ENCODE data around the gene PGGHG. TPM values are rescaled to one million over a fixed set of nuclear protein-coding genes. Genes with fewer than 3 reads are reported as not detected.
A peak's percentile ranks its signal among the peaks of the same experiment; 100 is the strongest.
"Not testable (repeated sequence)": the region's sequence is repeated elsewhere in the genome, so short reads cannot be mapped to it uniquely, and the experiment has no call there.

Gene PGGHG
- total RNA-seq, 1 experiment from 2014 or later, result 8.5 TPM

- Histone ChIP-seq H3K36me3 (no peaks in the 10 kb centered on the region), H3K27me3 (no peaks in the 10 kb centered on the region), H3K4me3 (no peak overlapping the region), H3K9me3 (replicated peaks) (no peaks in the 10 kb centered on the region), H3K4me1 (peaks cover 16% of the 10 kb centered on the region), H3K27ac (no peak overlapping the region)
- no peak for DNase-seq
Measured at GRCh38 chr11:330694-331357, 41.9 kb downstream of the PGGHG start.

- no peak for DNase-seq
- no peaks in the 10 kb centered on the region for H3K9me3 ChIP-seq (replicated peaks)
- no peaks in the 10 kb centered on the region for H3K36me3 ChIP-seq
- H3K27ac ChIP-seq, result no peak overlapping the region
- H3K4me3 ChIP-seq, result no peak overlapping the region
- H3K4me1 ChIP-seq, result peaks cover 17% of the 10 kb centered on the region
- H3K27me3 ChIP-seq, result no peaks in the 10 kb centered on the region
Measured at GRCh38 chr11:331358-332060, 42.6 kb downstream of the PGGHG start.

- Histone ChIP-seq H3K4me3 (no peak overlapping the region), H3K9me3 (replicated peaks) (no peaks in the 10 kb centered on the region), H3K27ac (no peak overlapping the region), H3K27me3 (no peaks in the 10 kb centered on the region), H3K36me3 (no peaks in the 10 kb centered on the region), H3K4me1 (peaks cover 8% of the 10 kb centered on the region; the same call in 1 of the 2 replicates)
- DNase-seq, result no peak
Measured at GRCh38 chr11:332651-333480, 43.9 kb downstream of the PGGHG start.

- H3K9me3 ChIP-seq (replicated peaks); H3K4me3 ChIP-seq; H3K27me3 ChIP-seq; H3K4me1 ChIP-seq; H3K36me3 ChIP-seq; H3K27ac ChIP-seq; DNase-seq: not testable (repeated sequence)
Measured at GRCh38 chr11:333616-334263, 44.8 kb downstream of the PGGHG start.

GRCh38 chr11:334264-334994, 45.5 kb downstream of the PGGHG start:
- Histone ChIP-seq H3K4me1 (peaks cover 8% of the 10 kb centered on the region; the same call in 1 of the 2 replicates), H3K9me3 (replicated peaks) (no peaks in the 10 kb centered on the region), H3K27ac (no peak overlapping the region), H3K27me3 (no peaks in the 10 kb centered on the region), H3K4me3 (no peak overlapping the region), H3K36me3 (no peaks in the 10 kb centered on the region)
- DNase-seq, result no peak

- H3K36me3 ChIP-seq, result no peaks in the 10 kb centered on the region
- no peaks in the 10 kb centered on the region for H3K9me3 ChIP-seq (replicated peaks)
- no peaks in the 10 kb centered on the region for H3K27me3 ChIP-seq
- H3K27ac ChIP-seq, result no peak overlapping the region; the same call in 1 of the 2 replicates
- peaks cover 8% of the 10 kb centered on the region; the same call in 1 of the 2 replicates for H3K4me1 ChIP-seq
- H3K4me3 ChIP-seq, result no peak overlapping the region
- DNase-seq, result peak in 1 of 2 experiments; percentile 42
Measured at GRCh38 chr11:335779-336658, 47.1 kb downstream of the PGGHG start.

GRCh38 chr11:336659-337198, 47.8 kb downstream of the PGGHG start:
- no peaks in the 10 kb centered on the region for H3K27me3 ChIP-seq
- no peak for DNase-seq
- H3K4me1 ChIP-seq, result peaks cover 8% of the 10 kb centered on the region; the same call in 1 of the 2 replicates
- no peak overlapping the region for H3K4me3 ChIP-seq
- H3K9me3 ChIP-seq (replicated peaks), result no peaks in the 10 kb centered on the region
- no peaks in the 10 kb centered on the region for H3K36me3 ChIP-seq
- no peak overlapping the region for H3K27ac ChIP-seq

- no peaks in the 10 kb centered on the region for H3K27me3 ChIP-seq
- peaks cover 8% of the 10 kb centered on the region; the same call in 1 of the 2 replicates for H3K4me1 ChIP-seq
- DNase-seq, result no peak
- no peak overlapping the region for H3K27ac ChIP-seq
- no peaks in the 10 kb centered on the region for H3K36me3 ChIP-seq
- no peak overlapping the region for H3K4me3 ChIP-seq
- no peaks in the 10 kb centered on the region for H3K9me3 ChIP-seq (replicated peaks)
Measured at GRCh38 chr11:337711-338110, 48.8 kb downstream of the PGGHG start.

- Histone ChIP-seq H3K27ac (no peak overlapping the region), H3K27me3 (no peaks in the 10 kb centered on the region), H3K9me3 (replicated peaks) (no peaks in the 10 kb centered on the region), H3K36me3 (no peaks in the 10 kb centered on the region), H3K4me3 (no peak overlapping the region), H3K4me1 (peaks cover 5% of the 10 kb centered on the region; the same call in 1 of the 2 replicates)
- DNase-seq, result no peak
Measured at GRCh38 chr11:339963-340362, 51.0 kb downstream of the PGGHG start.

GRCh38 chr11:340539-341512, 51.9 kb downstream of the PGGHG start:
- Histone ChIP-seq H3K27me3 (no peaks in the 10 kb centered on the region), H3K27ac (no peak overlapping the region), H3K4me1 (peaks cover 3% of the 10 kb centered on the region; the same call in 1 of the 2 replicates), H3K36me3 (no peaks in the 10 kb centered on the region), H3K9me3 (replicated peaks) (no peaks in the 10 kb centered on the region), H3K4me3 (no peak overlapping the region)
- no peak for DNase-seq

- Histone ChIP-seq H3K4me3 (no peak overlapping the region), H3K27me3 (no peaks in the 10 kb centered on the region), H3K36me3 (no peaks in the 10 kb centered on the region), H3K27ac (no peak overlapping the region), H3K9me3 (replicated peaks) (no peaks in the 10 kb centered on the region), H3K4me1 (no peaks in the 10 kb centered on the region)
- no peak for DNase-seq
Measured at GRCh38 chr11:342328-342727, 53.4 kb downstream of the PGGHG start.

Data from SJCRH30 (cell line).